Brain microvascular endothelial cell (primary cell): Measurements from ENCODE around the gene PTPRT.

Experiments used
- DNase-seq: peaks from one replicate; pipeline ENCODE4 v3.0.0-alpha.2; 2020
- H3K27ac ChIP-seq: fragments of 250-450 bp; sonication (Bioruptor Pico); 2 replicates; pipeline ENCODE4 v1.5.1; 2020; ENCODE audit warnings: mild to moderate bottlenecking, moderate library complexity
- H3K27me3 ChIP-seq: fragments of 250-450 bp; sonication (Bioruptor Pico); replicated peaks from 2 replicates; pipeline ENCODE4 v1.5.1; 2020; ENCODE audit warnings: mild to moderate bottlenecking
- H3K36me3 ChIP-seq: fragments of 250-450 bp; sonication (Bioruptor Pico); replicated peaks from 2 replicates; pipeline ENCODE4 v1.5.1; 2020; ENCODE audit warnings: mild to moderate bottlenecking
- H3K4me3 ChIP-seq: 2 replicates; pipeline ENCODE4 v1.5.1; 2011; ENCODE audit warnings: low read depth, mild to moderate bottlenecking, control low read depth, low read length, moderate library complexity
- CTCF ChIP-seq: IDR thresholded peaks from 2 replicates; pipeline ENCODE4 v1.5.1; 2011; ENCODE audit warnings: low read depth, mild to moderate bottlenecking, moderate library complexity, low read length, control low read depth, inconsistent platforms; ENCODE audit errors: missing control alignments
- in situ Hi-C: cut with HindIII; loops from 2 replicates; pipeline ENCODE4 v1.10.0; 2017; ENCODE audit warnings: low sequenced_read_pairs, low pct_ligation_motif_present

PTPRT gene

GRCh38 chr20:43102394-43102793 is 87.3 kb downstream of the PTPRT start:
- in situ Hi-C loops = no loop called here
- DNase-seq = no peak
- no peaks in the 10 kb centered on the region for H3K27me3 ChIP-seq
- H3K4me3 ChIP-seq = no peak overlapping the region
- no peaks in the 10 kb centered on the region for H3K36me3 ChIP-seq
- H3K27ac ChIP-seq = no peak overlapping the region
- no peak for TF ChIP-seq CTCF

- Histone ChIP-seq H3K4me3 (no peak overlapping the region), H3K27ac (no peak overlapping the region), H3K27me3 (no peaks in the 10 kb centered on the region), H3K36me3 (no peaks in the 10 kb centered on the region)
- DNase-seq = no peak
- TF ChIP-seq CTCF = no peak
- in situ Hi-C loops = no loop called here
Observed at GRCh38 chr20:43096931-43097260, 92.8 kb downstream of the PTPRT start.

- Histone ChIP-seq H3K27ac (no peak overlapping the region), H3K4me3 (no peak overlapping the region), H3K27me3 (no peaks in the 10 kb centered on the region), H3K36me3 (no peaks in the 10 kb centered on the region)
- in situ Hi-C loops = no loop called here
- TF ChIP-seq CTCF = no peak
- no peak for DNase-seq
Observed at GRCh38 chr20:43096126-43096930, 93.4 kb downstream of the PTPRT start.

- Histone ChIP-seq H3K4me3 (no peak overlapping the region), H3K27ac (no peak overlapping the region), H3K27me3 (no peaks in the 10 kb centered on the region), H3K36me3 (no peaks in the 10 kb centered on the region)
- in situ Hi-C loops = no loop called here
- DNase-seq = no peak
- no peak for TF ChIP-seq CTCF
Observed at GRCh38 chr20:43095034-43095433, 94.7 kb downstream of the PTPRT start.

GRCh38 chr20:43092386-43093088 is 97.2 kb downstream of the PTPRT start:
- TF ChIP-seq CTCF = no peak
- H3K27me3 ChIP-seq = no peaks in the 10 kb centered on the region
- H3K36me3 ChIP-seq = no peaks in the 10 kb centered on the region
- H3K4me3 ChIP-seq = no peak overlapping the region
- no peak overlapping the region for H3K27ac ChIP-seq
- DNase-seq = no peak
- in situ Hi-C loops = no loop called here

GRCh38 chr20:43068482-43068881 is 121.2 kb downstream of the PTPRT start:
- in situ Hi-C loops = no loop called here
- no peak for TF ChIP-seq CTCF
- no peaks in the 10 kb centered on the region for H3K27me3 ChIP-seq
- H3K4me3 ChIP-seq = no peak overlapping the region
- no peak for DNase-seq
- H3K36me3 ChIP-seq = no peaks in the 10 kb centered on the region
- H3K27ac ChIP-seq = no peak overlapping the region
